ENCODE results near the gene TCEA2.
"Not testable (repeated sequence)": the region's sequence is repeated elsewhere in the genome, so short reads cannot be mapped to it uniquely, and the experiment has no call there.

GRCh38 chr20:64088586-64088985 lies 25.6 kb downstream of the TCEA2 start:
- TF ChIP-seq EZH2 (IDR thresholded peaks at IDR 0.05; ENCODE audit: borderline replicate concordance, low read length); CTCF (IDR thresholded peaks at IDR 0.05; ENCODE audit: low read length): not testable (repeated sequence)

Measured in OCI-LY1 (cell line).